H9 (cell line): ENCODE measurements around the gene PRDM5. TPM values are rescaled to one million over a fixed set of nuclear protein-coding genes. Genes with fewer than 3 reads are reported as not detected.

Experiments used
- DNase-seq: peaks from one replicate; pipeline ENCODE4 v3.0.0-alpha.2; 2017
- H2AFZ ChIP-seq: one replicate; pipeline ENCODE4 v1.6.1; 2013; ENCODE audit warnings: mild to moderate bottlenecking, low read length, control low read depth, moderate library complexity
- H2AK5ac ChIP-seq: 2 replicates; pipeline ENCODE4 v1.6.1; 2013; ENCODE audit warnings: low read length, control low read depth, mixed read lengths; ENCODE audit not compliant: insufficient read length
- H2BK120ac ChIP-seq: one replicate; pipeline ENCODE4 v1.6.1; 2013; ENCODE audit warnings: low read depth, mild to moderate bottlenecking, low read length, control low read depth, inconsistent platforms; ENCODE audit not compliant: poor library complexity, severe bottlenecking
- H2BK12ac ChIP-seq: 2 replicates; pipeline ENCODE4 v1.6.1; 2013; ENCODE audit warnings: low read length, control low read depth, mixed read lengths, low read depth; ENCODE audit not compliant: insufficient read length
- H2BK15ac ChIP-seq: 2 replicates; pipeline ENCODE4 v1.6.1; 2013; ENCODE audit warnings: low read depth, low read length, control low read depth
- H2BK20ac ChIP-seq: one replicate; pipeline ENCODE4 v1.6.1; 2013; ENCODE audit warnings: low read depth, mild to moderate bottlenecking, low read length, control low read depth, inconsistent platforms; ENCODE audit not compliant: poor library complexity, severe bottlenecking
- H2BK5ac ChIP-seq: 2 replicates; pipeline ENCODE4 v1.6.1; 2013; ENCODE audit warnings: low read length, control low read depth, mixed read lengths; ENCODE audit not compliant: insufficient read length
- H3K14ac ChIP-seq: 2 replicates; pipeline ENCODE4 v1.6.1; 2013; ENCODE audit warnings: low read length, control low read depth; ENCODE audit not compliant: insufficient read depth
- H3K18ac ChIP-seq: 2 replicates; pipeline ENCODE4 v1.6.1; 2013; ENCODE audit warnings: low read depth, mild to moderate bottlenecking, mixed read lengths, low read length, control low read depth; ENCODE audit not compliant: insufficient read length
- H3K23ac ChIP-seq: 2 replicates; pipeline ENCODE4 v1.6.1; 2013; ENCODE audit warnings: low read length, control low read depth, mixed read lengths, low read depth; ENCODE audit not compliant: insufficient read length
- H3K23me2 ChIP-seq: 2 replicates; pipeline ENCODE4 v1.6.1; 2013; ENCODE audit warnings: low read depth, mild to moderate bottlenecking, mixed read lengths, low read length, control low read depth; ENCODE audit not compliant: insufficient read length, poor library complexity, severe bottlenecking
- H3K27ac ChIP-seq: 2 replicates; pipeline ENCODE4 v1.5.1; 2013; ENCODE audit warnings: low read length, control low read depth, mixed read lengths, low read depth; ENCODE audit not compliant: insufficient read length
- H3K27me3 ChIP-seq: 2 replicates; pipeline ENCODE4 v1.6.1; 2013; ENCODE audit warnings: low read length, control low read depth, inconsistent platforms; ENCODE audit not compliant: insufficient read depth
- H3K4ac ChIP-seq: 2 replicates; pipeline ENCODE4 v1.6.1; 2013; ENCODE audit warnings: low read depth, mild to moderate bottlenecking, control low read depth, inconsistent platforms, low read length, moderate library complexity
- H3K4me1 ChIP-seq: 2 replicates; pipeline ENCODE4 v1.6.1; 2013; ENCODE audit warnings: low read length, control low read depth, inconsistent platforms; ENCODE audit not compliant: insufficient read depth
- H3K4me2 ChIP-seq: 2 replicates; pipeline ENCODE4 v1.6.1; 2013; ENCODE audit warnings: low read length, control low read depth, mixed read lengths; ENCODE audit not compliant: insufficient read length, insufficient read depth
- H3K56ac ChIP-seq: 2 replicates; pipeline ENCODE4 v1.6.1; 2013; ENCODE audit warnings: low read depth, mild to moderate bottlenecking, mixed read lengths, low read length, control low read depth; ENCODE audit not compliant: insufficient read length
- H3K79me1 ChIP-seq: 2 replicates; pipeline ENCODE4 v1.6.1; 2013; ENCODE audit warnings: low read depth, mild to moderate bottlenecking, moderate library complexity, low read length, control low read depth, inconsistent platforms; ENCODE audit not compliant: insufficient read depth, poor library complexity, severe bottlenecking
- H3K79me2 ChIP-seq: 2 replicates; pipeline ENCODE4 v1.6.1; 2013; ENCODE audit warnings: low read length, control low read depth, inconsistent platforms; ENCODE audit not compliant: insufficient read depth
- H3K9ac ChIP-seq: 2 replicates; pipeline ENCODE4 v1.6.1; 2013; ENCODE audit warnings: low read length, control low read depth, mixed read lengths; ENCODE audit not compliant: insufficient read length; ENCODE audit errors: extremely low read depth
- H3K9me3 ChIP-seq: one replicate; pipeline ENCODE4 v1.6.1; 2013; ENCODE audit warnings: low read depth, low read length, inconsistent platforms; ENCODE audit not compliant: control insufficient read depth
- H3T11ph ChIP-seq: one replicate; pipeline ENCODE4 v1.6.1; 2013; ENCODE audit warnings: mild to moderate bottlenecking, low read length, control low read depth, inconsistent platforms
- H4K20me1 ChIP-seq: one replicate; pipeline ENCODE4 v1.6.1; 2013; ENCODE audit not compliant: control insufficient read depth, insufficient read length, insufficient read depth
- H4K5ac ChIP-seq: 2 replicates; pipeline ENCODE4 v1.6.1; 2013; ENCODE audit warnings: low read depth, mild to moderate bottlenecking, mixed read lengths, low read length, control low read depth; ENCODE audit not compliant: insufficient read length
- H4K8ac ChIP-seq: replicated peaks from 2 replicates; pipeline ENCODE4 v1.6.1; 2013; ENCODE audit warnings: low read length, control low read depth, mixed read lengths, low read depth; ENCODE audit not compliant: insufficient read length
- H4K91ac ChIP-seq: 2 replicates; pipeline ENCODE4 v1.6.1; 2013; ENCODE audit warnings: low read depth, mild to moderate bottlenecking, moderate library complexity, mixed read lengths, low read length, control low read depth; ENCODE audit not compliant: insufficient read length
- H3K27ac Mint-ChIP-seq, 3 experiments: 2 replicates in 2 of 3; 3 replicates in 1 of 3; pipeline ENCODE4 v1.8.0; 2020 to 2021; ENCODE audit warnings: mixed read lengths in 3 of 3, mild to moderate bottlenecking in 1 of 3, moderate library complexity in 1 of 3
- H3K27me3 Mint-ChIP-seq: 2 replicates; pipeline ENCODE4 v1.8.0; 2021; ENCODE audit warnings: low read depth, mild to moderate bottlenecking, moderate library complexity, mixed read lengths
- H3K36me3 Mint-ChIP-seq, 3 experiments: 2 replicates in 2 of 3; 3 replicates in 1 of 3; pipeline ENCODE4 v1.8.0; 2020 to 2021; ENCODE audit warnings: low read depth in 3 of 3, mixed read lengths in 3 of 3; ENCODE audit not compliant: insufficient read depth in 1 of 3
- H3K4me1 Mint-ChIP-seq, 2 experiments: 2 replicates each; pipeline ENCODE4 v1.8.0; 2020; ENCODE audit warnings: mixed read lengths in 2 of 2
- H3K4me3 Mint-ChIP-seq, 2 experiments: 2 replicates in 1 of 2; 3 replicates in 1 of 2; pipeline ENCODE4 v1.8.0; 2020 to 2021; ENCODE audit warnings: mild to moderate bottlenecking in 2 of 2, mixed read lengths in 2 of 2, moderate library complexity in 1 of 2
- H3K9me3 Mint-ChIP-seq, 2 experiments: 2 replicates in 1 of 2; 3 replicates in 1 of 2; pipeline ENCODE4 v1.8.0; 2020; ENCODE audit warnings: mild to moderate bottlenecking in 2 of 2, mixed read lengths in 2 of 2, moderate library complexity in 1 of 2
- CTCF ChIP-seq: fragments of 200-600 bp; sonication (generic); conservative IDR thresholded peaks from 3 replicates; pipeline ENCODE4 v1.8.0; 2021; ENCODE audit warnings: antibody characterized with exemption, mild to moderate bottlenecking
- WGBS: extraction: QIAGEN DNeasy Blood & Tissue Kit; methylation state at CpG from one replicate; pipeline ENCODE4 v1.1.7; 2013; ENCODE audit warnings: missing lambda C conversion rate, low lambda C conversion rate, mixed read lengths; ENCODE audit not compliant: insufficient read length; ENCODE audit errors: extremely low coverage; 5-methylcytosine and 5-hydroxymethylcytosine counted together
- total RNA-seq: library from RNA; stranded (reverse); gene quantifications from 2 replicates; pipeline ENCODE4 v1.2.1, GENCODE V29; 2021

PRDM5 gene
- total RNA-seq, 1 experiment from 2014 or later, result 21.7 TPM

- no peak for DNase-seq
- H3K27ac ChIP-seq, result no peak overlapping the region
- no peak overlapping the region for H2AFZ ChIP-seq
- H3K4me2 ChIP-seq, result no peak overlapping the region
- Mint-ChIP-seq H3K4me3 (no peak overlapping the region), H3K36me3 (no peaks in the 10 kb centered on the region; a peak in 1 of 7 replicates), H3K27ac (peak overlapping the region in 1 of 3 experiments; percentile 13; a peak in 2 of 7 replicates), H3K9me3 (no peaks in the 10 kb centered on the region), H3K4me1 (peaks cover 6 to 9% of the 10 kb centered on the region in 2 experiments), H3K27me3 (no peaks in the 10 kb centered on the region)
- no peaks in the 10 kb centered on the region for H3K23me2 ChIP-seq
- no peaks in the 10 kb centered on the region for H3K79me2 ChIP-seq
- no peak for TF ChIP-seq CTCF
- H4K8ac ChIP-seq, result no peak overlapping the region
- H3K4ac ChIP-seq, result no peak overlapping the region
- H4K91ac ChIP-seq, result no peak overlapping the region
- H3K14ac ChIP-seq, result no peak overlapping the region
- no peak overlapping the region for H2AK5ac ChIP-seq
- no peaks in the 10 kb centered on the region for H3K4me1 ChIP-seq
- H3T11ph ChIP-seq, result no peak overlapping the region
- H4K5ac ChIP-seq, result no peak overlapping the region
- H2BK12ac ChIP-seq, result no peak overlapping the region
- no CpG with 5 or more reads among the region's 3 CpGs for WGBS
- H3K79me1 ChIP-seq, result no peaks in the 10 kb centered on the region
- H3K18ac ChIP-seq, result no peak overlapping the region
- no peak overlapping the region for H2BK5ac ChIP-seq
- H2BK15ac ChIP-seq, result no peak overlapping the region
- no peaks in the 10 kb centered on the region for H3K27me3 ChIP-seq
- no peak overlapping the region for H3K56ac ChIP-seq
- no peak overlapping the region for H2BK20ac ChIP-seq
- no peak overlapping the region for H3K9ac ChIP-seq
- H3K23ac ChIP-seq, result no peak overlapping the region
- H4K20me1 ChIP-seq, result no peaks in the 10 kb centered on the region
- H3K9me3 ChIP-seq, result no peaks in the 10 kb centered on the region
- no peak overlapping the region for H2BK120ac ChIP-seq
Measured at GRCh38 chr4:120857312-120857711, 65.2 kb downstream of the PRDM5 start.
